NK-92 (cell line): ENCODE data around the gene COL25A1.

Experiments used
- DNase-seq: peaks from one replicate; lab custom pipeline; 2025; ENCODE audit not compliant: unreplicated experiment; lab: John Stamatoyannopoulos, UW

The COL25A1 gene

DNA sequence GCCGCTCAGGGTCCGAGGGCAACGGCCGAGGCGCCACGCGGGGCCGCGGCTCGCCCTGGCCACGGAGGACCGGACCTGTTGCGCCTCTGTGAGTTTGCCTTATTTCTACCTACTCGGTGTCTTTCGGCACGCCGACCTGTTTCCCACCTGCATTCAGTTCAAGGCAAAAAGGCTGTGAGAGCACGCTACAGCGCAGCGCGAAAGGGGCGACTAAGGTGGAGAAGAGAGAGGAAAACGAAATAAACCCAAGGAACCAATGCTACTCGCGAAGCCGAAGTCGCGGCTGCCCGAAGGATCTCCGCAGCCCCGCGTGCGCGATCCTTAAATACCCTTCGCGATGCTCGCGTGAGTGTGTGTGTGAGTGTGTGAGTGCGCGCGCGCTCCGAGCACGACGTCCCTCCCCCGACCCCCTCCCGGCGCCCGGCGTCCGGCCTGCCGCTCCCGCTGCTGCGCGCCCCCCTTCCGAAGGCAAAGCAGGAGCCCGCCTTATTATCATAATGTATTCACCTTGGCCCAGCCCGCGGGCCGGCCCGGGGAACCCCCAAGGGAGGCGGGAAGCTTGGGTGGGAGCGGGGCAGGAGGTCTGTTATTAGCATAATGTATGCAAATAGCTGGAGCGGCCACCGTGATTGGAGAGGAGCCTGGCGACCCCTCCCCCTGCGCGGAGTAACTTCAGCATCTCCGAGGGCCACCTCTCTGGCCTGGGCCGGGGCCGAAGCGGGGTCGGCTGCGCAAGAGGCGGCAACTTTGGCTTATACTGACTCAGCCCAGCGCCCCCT is at the start of gene COL25A1:
COL25A1 (minus strand) TSS at position 298 of the 779 bp plus-strand sequence.
- DNase-seq = no peak

DNA sequence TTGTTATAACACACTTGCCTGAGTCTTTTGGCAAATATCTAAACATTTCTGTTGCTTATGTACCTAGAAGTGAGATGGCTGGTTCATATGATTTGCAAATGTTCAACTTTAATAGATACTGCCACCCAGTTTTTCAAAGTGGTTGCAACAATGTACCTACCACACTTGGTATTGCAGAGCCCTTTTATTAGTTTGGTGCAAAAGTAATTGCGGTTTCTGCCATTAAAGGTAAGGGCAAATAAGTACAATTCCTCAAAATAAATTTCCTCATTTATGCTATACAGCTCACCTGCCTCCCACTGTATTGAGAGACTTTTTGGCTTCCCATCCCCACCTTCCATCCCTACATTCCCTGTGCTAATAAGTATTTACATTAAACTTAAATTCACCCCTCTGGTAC is 47.7 kb upstream of the COL25A1 start:
- DNase-seq = no peak

DNA sequence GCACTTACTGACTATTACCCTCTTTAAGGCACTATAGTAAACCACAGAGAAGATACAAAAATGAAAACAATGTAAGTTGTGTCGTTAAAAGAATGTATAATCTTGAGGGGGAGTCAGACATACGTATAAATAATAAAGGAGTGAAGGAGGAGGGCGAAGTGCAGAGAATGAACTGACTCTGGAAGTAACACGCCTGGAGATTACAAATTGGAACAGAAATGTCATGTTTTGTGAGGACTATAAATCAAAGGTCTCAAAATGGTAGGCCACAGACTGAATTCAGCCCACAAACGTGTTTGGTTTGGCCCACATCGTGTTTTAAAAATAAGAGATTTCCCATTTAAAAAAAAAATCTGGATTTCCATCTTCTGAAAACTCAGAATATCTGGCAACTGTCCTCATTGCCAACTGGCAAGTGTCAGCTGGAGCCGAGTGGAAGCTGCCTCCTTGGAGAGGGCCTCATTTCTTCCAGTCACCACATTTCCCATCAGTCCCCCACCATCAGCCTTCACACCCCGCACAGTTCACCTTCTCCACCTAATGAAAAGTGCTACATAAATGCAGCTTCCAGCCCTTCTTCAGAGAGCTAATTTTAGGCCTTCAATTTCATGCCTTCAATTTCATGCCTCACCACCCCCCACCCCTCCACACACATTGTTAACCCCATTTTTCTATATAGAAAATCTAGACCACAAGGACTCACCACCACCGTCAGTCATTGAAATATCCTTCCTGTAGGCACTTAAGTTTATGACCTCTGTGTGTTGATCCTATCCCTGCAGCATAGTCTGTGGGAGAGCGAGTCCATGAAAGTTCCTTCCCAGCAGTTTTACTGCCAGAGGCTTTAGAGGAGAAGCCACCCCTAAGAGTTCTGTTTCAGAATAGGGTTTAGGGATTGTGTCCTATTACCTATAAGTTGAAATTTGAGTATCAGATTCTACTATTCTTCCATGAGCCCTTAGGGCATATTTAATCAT is 32.0 kb upstream of the COL25A1 start:
- DNase-seq = no peak

- DNase-seq = no peak
Observed at GRCh38 chr4:109332926-109333464, 30.5 kb upstream of the COL25A1 start.

DNA sequence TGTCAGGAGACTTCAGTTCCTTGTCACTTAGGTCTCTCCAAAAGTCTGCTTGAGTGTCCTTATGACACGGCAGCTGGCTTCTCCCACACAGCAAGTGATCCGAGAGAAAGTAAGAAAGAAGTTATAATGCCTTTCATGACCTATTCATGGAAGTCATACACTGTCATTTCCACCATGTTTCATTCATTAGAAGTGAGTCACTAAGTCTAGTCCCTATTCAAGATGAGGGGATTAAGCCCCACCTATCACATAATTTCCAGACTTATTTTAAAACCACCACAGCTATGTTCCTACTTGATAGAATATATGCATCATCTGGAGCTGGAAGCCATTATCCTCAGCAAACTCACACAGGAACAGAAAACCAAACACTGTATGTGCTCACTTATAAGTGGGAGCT is 25.2 kb upstream of the COL25A1 start:
- no peak for DNase-seq

DNA sequence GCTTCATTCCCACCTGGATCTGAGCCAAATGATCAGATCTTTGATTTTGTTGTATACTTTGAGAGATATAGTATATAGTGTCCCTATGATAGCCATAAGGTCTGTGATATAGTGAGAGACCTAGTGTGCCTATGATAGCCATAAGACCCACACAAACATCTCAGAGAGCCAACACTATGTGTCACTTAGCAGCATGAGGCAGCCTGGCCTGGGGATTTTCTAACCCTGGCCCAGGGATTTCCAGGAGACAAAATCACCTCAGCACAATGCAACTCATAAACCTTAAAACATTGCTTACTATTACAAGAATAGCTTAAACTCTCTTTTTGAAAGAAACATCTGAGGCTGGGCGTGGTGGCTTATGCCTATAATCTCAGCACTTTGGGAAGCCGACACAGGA is 23.2 kb upstream of the COL25A1 start:
- DNase-seq = no peak

- DNase-seq = no peak
Observed at GRCh38 chr4:109323348-109323747, 20.9 kb upstream of the COL25A1 start.

- no peak for DNase-seq
Observed at GRCh38 chr4:109321232-109321631, 18.8 kb upstream of the COL25A1 start.

- no peak for DNase-seq
Observed at GRCh38 chr4:109319684-109320083, 17.2 kb upstream of the COL25A1 start.

DNA sequence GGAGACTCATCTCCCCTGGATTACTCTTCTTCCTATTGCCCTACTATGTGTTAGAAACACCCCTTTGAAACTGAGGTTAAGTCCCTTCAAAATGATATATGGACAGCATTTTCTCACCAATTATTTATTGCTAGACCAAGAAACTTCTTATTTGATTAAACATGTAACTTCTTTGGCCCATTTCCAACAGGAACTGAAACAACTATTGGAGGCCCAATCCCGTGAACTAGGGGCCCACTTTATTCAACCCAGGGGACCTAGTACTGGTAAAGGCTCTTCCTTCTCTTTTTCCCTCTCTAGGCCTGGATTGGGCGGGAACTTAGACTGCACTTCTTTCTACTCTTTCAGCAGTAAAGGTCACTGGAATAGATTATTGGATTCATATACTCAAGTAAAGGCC is 16.7 kb upstream of the COL25A1 start:
- DNase-seq = no peak

DNA sequence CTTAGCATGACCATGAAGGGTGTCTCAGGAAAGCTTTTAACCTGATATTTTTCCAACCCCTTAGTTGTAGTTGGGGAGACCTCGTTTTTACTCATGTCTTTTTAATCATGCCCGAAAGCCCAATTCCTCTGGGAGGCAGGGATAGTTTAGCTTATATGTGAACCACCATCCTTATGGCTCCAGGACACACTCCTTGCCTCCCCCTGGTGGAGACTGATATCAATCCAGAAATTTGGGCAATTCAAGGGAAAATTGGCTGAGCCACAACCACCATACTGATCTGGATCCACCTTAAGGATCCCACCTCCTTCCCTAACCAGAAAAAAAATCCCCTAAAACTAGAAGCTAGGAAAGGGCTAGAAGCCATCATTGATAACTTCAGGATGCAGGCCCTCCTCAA is 13.4 kb upstream of the COL25A1 start:
- no peak for DNase-seq

DNA sequence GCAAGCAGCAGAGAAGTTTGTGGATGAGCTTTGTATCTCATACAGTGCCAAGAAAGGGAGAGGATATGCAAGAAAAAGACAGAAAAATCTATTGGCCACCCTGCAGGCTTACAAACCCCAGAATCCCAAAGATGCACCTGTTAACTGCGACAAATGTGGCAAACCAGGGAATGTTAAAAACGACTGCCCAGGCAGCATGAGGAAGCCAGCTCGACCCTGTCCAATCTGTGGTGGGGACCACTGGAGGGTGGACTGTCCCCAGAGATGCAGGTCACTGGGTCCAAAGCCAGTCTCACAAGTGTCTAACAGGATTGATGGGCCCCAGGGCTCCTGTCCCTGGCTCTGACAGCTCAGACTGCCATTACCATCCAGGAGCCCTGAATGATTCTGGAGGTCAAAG is 12.9 kb upstream of the COL25A1 start:
- no peak for DNase-seq

GRCh38 chr4:109313168-109314133 is 11.0 kb upstream of the COL25A1 start:
- DNase-seq = no peak

- DNase-seq = no peak
Observed at GRCh38 chr4:109303140-109303496, 660 bp upstream of the COL25A1 start.

GRCh38 chr4:109301651-109302360 is 652 bp downstream of the COL25A1 start:
- no peak for DNase-seq

- DNase-seq = no peak
Observed at GRCh38 chr4:109298279-109299010, 4.0 kb downstream of the COL25A1 start.

DNA sequence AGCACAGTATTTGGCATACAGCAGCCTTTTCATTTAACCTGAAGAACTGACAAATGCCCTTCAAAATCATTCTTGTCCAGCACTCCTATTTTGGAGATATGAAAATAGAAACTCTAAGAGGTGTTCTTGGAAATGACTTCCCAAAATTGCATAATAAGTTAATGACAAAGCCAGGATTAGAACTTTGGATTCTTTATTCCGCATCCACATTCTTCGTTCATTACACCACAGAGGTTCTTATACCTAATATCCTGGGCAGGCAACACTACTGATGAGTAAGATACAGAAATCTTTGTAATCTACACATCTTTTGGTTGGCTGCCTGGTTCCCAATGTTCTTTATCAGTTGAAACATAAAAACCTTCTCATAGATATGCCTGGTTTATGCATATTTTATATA is 5.9 kb downstream of the COL25A1 start:
- no peak for DNase-seq

GRCh38 chr4:109295081-109295480 is 7.4 kb downstream of the COL25A1 start:
- DNase-seq = no peak

DNA sequence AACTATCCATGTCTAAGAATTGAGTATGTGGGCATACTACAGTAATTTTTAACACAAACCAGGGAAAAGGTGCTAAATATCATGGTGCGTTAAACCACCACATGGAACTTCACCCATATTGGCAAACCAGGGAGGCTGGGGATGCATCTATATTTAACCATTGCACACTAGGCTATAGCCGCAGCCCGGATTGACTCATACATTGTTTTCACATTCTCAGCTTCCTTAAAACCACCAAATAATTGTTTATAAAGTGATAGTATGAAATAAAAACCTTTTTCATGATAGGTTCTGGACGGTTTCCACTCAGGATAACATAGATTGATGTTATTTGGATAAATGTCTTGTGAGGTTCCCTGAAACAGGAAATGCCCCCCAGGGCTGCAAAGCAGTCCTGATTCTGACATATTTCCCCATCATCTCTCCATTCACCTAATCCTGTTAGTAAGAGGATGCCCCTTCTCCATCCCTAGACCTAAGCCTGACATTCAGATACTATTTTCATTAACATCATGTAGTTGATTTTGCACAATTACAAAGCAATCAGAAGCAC is 7.9 kb downstream of the COL25A1 start:
- no peak for DNase-seq
